A673 (cell line): Measurements from ENCODE around the gene PTK6. TPM values are rescaled to one million over a fixed set of nuclear protein-coding genes. Genes with fewer than 3 reads are reported as not detected.

Experiments used
- BruUV-seq: library from RNA; stranded (reverse); fragments of 400-500 nt; replicated peaks from 2 replicates; lab custom pipeline; 2021; lab: Mats Ljungman, UMichigan
- CTCF ChIA-PET: fragments of 300-600 bp; sonication (Branson Sonifier 250); formaldehyde crosslinking; loops from one replicate; lab custom pipeline; 2022; ENCODE audit warnings: antibody characterized with exemption; lab: Charles Lee
- POLR2A ChIA-PET: fragments of 300-600 bp; sonication (Branson Sonifier 250); formaldehyde crosslinking; loops from one replicate; lab custom pipeline; 2022; ENCODE audit warnings: antibody characterized with exemption; ENCODE audit not compliant: low non-redundant PET; lab: Charles Lee
- DNase-seq: peaks from one replicate; pipeline ENCODE4 v3.0.0-alpha.2; 2015; ENCODE audit warnings: low spot score
- H3K27ac ChIP-seq: fragments of 200-600 bp; sonication (generic); 2 replicates; pipeline ENCODE4 v1.5.1; 2016; ENCODE audit warnings: mixed run types, low read depth, mild to moderate bottlenecking, mixed read lengths, antibody characterized with exemption, low read length; ENCODE audit not compliant: poor library complexity, severe bottlenecking
- H3K27me3 ChIP-seq: fragments of 200-600 bp; sonication (generic); replicated peaks from 2 replicates; pipeline ENCODE4 v1.6.1; 2017; ENCODE audit warnings: mixed run types, low read depth, mild to moderate bottlenecking, mixed read lengths, antibody characterized with exemption, low read length; ENCODE audit not compliant: insufficient read depth, poor library complexity
- H3K36me3 ChIP-seq: fragments of 200-600 bp; sonication (generic); 2 replicates; pipeline ENCODE4 v1.6.1; 2016; ENCODE audit warnings: mixed run types, mild to moderate bottlenecking, mixed read lengths, antibody characterized with exemption, low read length; ENCODE audit not compliant: insufficient read depth, poor library complexity, severe bottlenecking
- H3K4me1 ChIP-seq: fragments of 200-600 bp; sonication (generic); 2 replicates; pipeline ENCODE4 v1.6.1; 2017; ENCODE audit warnings: mixed run types, mild to moderate bottlenecking, mixed read lengths, antibody characterized with exemption, low read length; ENCODE audit not compliant: insufficient read depth, poor library complexity, severe bottlenecking
- H3K4me3 ChIP-seq: fragments of 200-600 bp; sonication (generic); 2 replicates; pipeline ENCODE4 v1.5.1; 2016; ENCODE audit warnings: low read depth, mixed run types, mild to moderate bottlenecking, mixed read lengths, low read length; ENCODE audit not compliant: poor library complexity, severe bottlenecking
- H3K9me3 ChIP-seq: fragments of 200-600 bp; sonication (generic); 2 replicates; pipeline ENCODE4 v1.6.1; 2016; ENCODE audit warnings: mixed run types, low read depth, mild to moderate bottlenecking, mixed read lengths, antibody characterized with exemption, low read length; ENCODE audit not compliant: poor library complexity, severe bottlenecking
- CTCF ChIP-seq: fragments of 300-800, 200-600 bp; sonication (generic); conservative IDR thresholded peaks from 2 replicates; pipeline ENCODE4 v1.5.1; 2017; ENCODE audit warnings: low read depth, mild to moderate bottlenecking, antibody characterized with exemption, low read length, moderate library complexity, mixed read lengths
- EZH2 ChIP-seq: fragments of 200-600 bp; sonication (generic); IDR thresholded peaks from 2 replicates; pipeline ENCODE4 v1.6.1; 2017; ENCODE audit warnings: borderline replicate concordance, low read depth, mild to moderate bottlenecking, mixed read lengths, antibody characterized with exemption, low read length; ENCODE audit not compliant: poor library complexity, severe bottlenecking
- intact Hi-C: fragments of 100-400 bp; cut with micrococcal nuclease; formaldehyde crosslinking; loops from one replicate; pipeline ENCODE4 v1.10.0; 2022; ENCODE audit not compliant: unreplicated experiment
- total RNA-seq: library from RNA; stranded (reverse); gene quantifications from 2 replicates; pipeline ENCODE4 v1.2.3, GENCODE V29; 2021

PTK6 gene
- total RNA-seq, 1 experiment from 2014 or later: not detected

GRCh38 chr20:63570281-63571086 lies 33.3 kb upstream of the PTK6 start:
- Histone ChIP-seq H3K4me1 (peaks cover 5% of the 10 kb centered on the region), H3K27me3 (no peaks in the 10 kb centered on the region), H3K27ac (no peak overlapping the region), H3K4me3 (no peak overlapping the region), H3K36me3 (no peaks in the 10 kb centered on the region), H3K9me3 (no peaks in the 10 kb centered on the region)
- no TSS peak for BruUV-seq
- ChIA-PET POLR2A (no interaction called here), CTCF (no interaction called here)
- no peak for TF ChIP-seq EZH2
- no peak for DNase-seq
- intact Hi-C loops: no loop called here

GRCh38 chr20:63568986-63569949 lies 32.1 kb upstream of the PTK6 start:
- BruUV-seq: no TSS peak
- H3K4me1 ChIP-seq: peaks cover 2% of the 10 kb centered on the region
- TF ChIP-seq CTCF (no peak), EZH2 (no peak)
- ChIA-PET CTCF (no interaction called here), POLR2A (no interaction called here)
- H3K9me3 ChIP-seq: no peaks in the 10 kb centered on the region
- intact Hi-C loops: no loop called here
- no peak for DNase-seq
- H3K36me3 ChIP-seq: no peaks in the 10 kb centered on the region
- no peaks in the 10 kb centered on the region for H3K27me3 ChIP-seq
- H3K4me3 ChIP-seq: no peak overlapping the region
- H3K27ac ChIP-seq: no peak overlapping the region

- TF ChIP-seq EZH2 (no peak), CTCF (no peak)
- Histone ChIP-seq H3K27me3 (no peaks in the 10 kb centered on the region), H3K4me1 (no peaks in the 10 kb centered on the region), H3K9me3 (no peaks in the 10 kb centered on the region), H3K27ac (no peak overlapping the region), H3K4me3 (no peak overlapping the region), H3K36me3 (no peaks in the 10 kb centered on the region)
- BruUV-seq: no TSS peak
- intact Hi-C loops: no loop called here
- ChIA-PET CTCF (no interaction called here), POLR2A (no interaction called here)
- no peak for DNase-seq
Measured at GRCh38 chr20:63568170-63568981, 31.2 kb upstream of the PTK6 start.
